ENCODE measurements around the gene TAOK3. TPM values are rescaled to one million over a fixed set of nuclear protein-coding genes. Genes with fewer than 3 reads are reported as not detected.
A peak's percentile ranks its signal among the peaks of the same experiment; 100 is the strongest.

TAOK3 gene
- total and polyA plus RNA-seq, 2 donors (not counting 1 experiment from before 2014, with no cell fraction given) = 30.0 to 80.4 TPM

DNA sequence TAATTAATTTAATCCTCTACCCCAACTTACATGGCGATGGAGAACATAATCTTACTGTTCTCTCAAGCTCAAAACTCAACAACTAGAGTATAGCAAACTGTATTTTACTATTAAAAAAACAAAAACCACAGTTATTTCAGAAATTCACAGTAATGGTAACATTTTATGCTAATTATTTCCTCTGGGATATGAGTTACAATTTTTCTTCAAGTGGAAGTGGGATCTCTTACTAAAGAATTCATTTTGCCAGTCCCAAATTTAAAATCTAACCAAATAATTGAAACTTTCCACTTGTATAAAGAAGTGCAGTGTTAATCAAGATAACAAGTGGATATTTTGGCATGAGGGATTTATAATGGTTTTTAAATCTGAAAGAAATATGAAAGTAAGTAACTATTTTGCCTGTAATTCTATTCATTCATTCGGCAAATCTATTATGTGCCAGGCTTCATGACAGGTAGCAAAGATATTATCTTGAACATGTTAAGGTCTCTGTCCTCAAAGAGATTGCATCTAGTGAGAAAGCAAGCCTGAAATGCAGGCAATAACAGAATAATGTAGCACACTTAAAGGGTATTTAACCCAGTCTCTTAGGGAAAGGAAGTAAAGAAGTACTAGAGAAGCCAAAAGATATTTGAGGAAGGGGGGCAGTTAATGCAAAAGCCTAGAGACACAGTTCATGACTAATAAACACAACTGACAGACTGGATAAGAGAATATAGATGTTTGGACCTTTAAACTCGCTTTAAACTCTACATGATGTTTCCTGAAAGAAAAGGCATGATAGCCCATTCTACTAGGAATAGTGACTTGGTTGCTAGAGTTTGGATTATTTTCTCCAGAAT is 44.0 kb downstream of the TAOK3 start:
- Mint-ChIP-seq H3K9me3 (ENCODE audit: insufficient read depth) (no peaks in the 10 kb centered on the region), H3K4me3 (peak overlapping the region; percentile 32), H3K27me3 (no peaks in the 10 kb centered on the region), H3K27ac (peak overlapping the region; percentile 55), H3K4me1 (peaks cover 58% of the 10 kb centered on the region)
- peak overlapping the region in 1 of 2 donors; percentile 58 for H3K27ac ChIP-seq (ENCODE audit: low read length in 2 of 2)
- H3K4me3 ChIP-seq (ENCODE audit: control extremely low read depth in 1 of 5, extremely low read depth in 1 of 5, insufficient read depth in 1 of 5, low read depth in 2 of 5, low read length in 4 of 5) = no peak overlapping the region
- H3K4me1 ChIP-seq (ENCODE audit: control insufficient read depth in 2 of 2, insufficient read depth in 2 of 2, low read length in 2 of 2) = peaks cover 21 to 41% of the 10 kb centered on the region in 2 donors
- ChIA-PET CTCF (interaction anchor here (0.6 to 2.4 kb wide), 2 partner anchors 47 kb away, joined by 3 to 11 read pairs; partner anchors contain the start of gene SUDS3), POLR2A (no interaction called here)
- peak overlapping the region; percentile 61 for H3K4me2 ChIP-seq (replicated peaks; ENCODE audit: low read depth, low read length, poor library complexity, severe bottlenecking)
- ATAC-seq (ENCODE audit: low read depth) (no peak), DNase-seq (no peak)
- no CpG with 5 or more reads among the region's 3 CpGs for WGBS (ENCODE audit: insufficient coverage)
- intact Hi-C loops (cut with micrococcal nuclease) = no loop called here
- H3K79me2 ChIP-seq (ENCODE audit: control insufficient read depth, insufficient read depth, low read length) = peaks cover 82% of the 10 kb centered on the region
- no peaks in the 10 kb centered on the region for H3K36me3 ChIP-seq (replicated peaks in 1 of 2; ENCODE audit: control extremely low read depth in 1 of 2, control insufficient read depth in 1 of 2, extremely low read depth in 1 of 2, insufficient read depth in 2 of 2, low read length in 1 of 2)
- H2AFZ ChIP-seq (ENCODE audit: insufficient read depth, low read depth, low read length, poor library complexity, severe bottlenecking) = no peak overlapping the region
- H4K20me1 ChIP-seq (ENCODE audit: control insufficient read depth, insufficient read depth, low read length, poor library complexity, severe bottlenecking) = peaks cover 6% of the 10 kb centered on the region
- no peaks in the 10 kb centered on the region for H3K27me3 ChIP-seq (replicated peaks in 1 of 4; ENCODE audit: control extremely low read depth in 1 of 4, control insufficient read depth in 3 of 4, insufficient read depth in 4 of 4, low read length in 3 of 4)
- TF ChIP-seq CTCF (IDR thresholded peaks at IDR 0.05) (no peak), EZH2 (IDR thresholded peaks at IDR 0.05; ENCODE audit: borderline replicate concordance, insufficient read depth, low read depth, low read length, poor library complexity, severe bottlenecking) (no peak)
- H3K9ac ChIP-seq (ENCODE audit: low read length) = no peak overlapping the region
- H3K9me3 ChIP-seq (ENCODE audit: control extremely low read depth in 1 of 3, control insufficient read depth in 2 of 3, insufficient read depth in 1 of 3, low read length in 2 of 3) = peaks cover 0 to 2% (median 0%) of the 10 kb centered on the region in 3 donors

GRCh38 chr12:118327391-118327790 is 45.3 kb downstream of the TAOK3 start:
- Mint-ChIP-seq H3K27me3 (no peaks in the 10 kb centered on the region), H3K4me1 (peaks cover 51% of the 10 kb centered on the region), H3K4me3 (no peak overlapping the region), H3K9me3 (ENCODE audit: insufficient read depth) (no peaks in the 10 kb centered on the region), H3K27ac (no peak overlapping the region)
- H3K9me3 ChIP-seq (ENCODE audit: control extremely low read depth in 1 of 3, control insufficient read depth in 2 of 3, insufficient read depth in 1 of 3, low read length in 2 of 3) = peaks cover 0 to 2% (median 0%) of the 10 kb centered on the region in 3 donors
- peak overlapping the region; percentile 29 for H3K4me2 ChIP-seq (replicated peaks; ENCODE audit: low read depth, low read length, poor library complexity, severe bottlenecking)
- POLR2A ChIA-PET = no interaction called here
- no peak overlapping the region for H3K4me3 ChIP-seq (ENCODE audit: control extremely low read depth in 1 of 5, extremely low read depth in 1 of 5, insufficient read depth in 1 of 5, low read depth in 2 of 5, low read length in 4 of 5)
- DNase-seq (no peak), ATAC-seq (ENCODE audit: low read depth) (no peak)
- CTCF ChIA-PET = interaction anchor here (1.4 kb wide), 1 partner anchor 49 kb away, joined by 4 read pairs; the partner anchor contains the start of gene SUDS3
- peaks cover 6% of the 10 kb centered on the region for H4K20me1 ChIP-seq (ENCODE audit: control insufficient read depth, insufficient read depth, low read length, poor library complexity, severe bottlenecking)
- TF ChIP-seq EZH2 (IDR thresholded peaks at IDR 0.05; ENCODE audit: borderline replicate concordance, insufficient read depth, low read depth, low read length, poor library complexity, severe bottlenecking) (no peak), CTCF (IDR thresholded peaks at IDR 0.05) (no peak)
- intact Hi-C loops (cut with micrococcal nuclease) = no loop called here
- peak overlapping the region in 1 of 2 donors; percentile 58 for H3K27ac ChIP-seq (ENCODE audit: low read length in 2 of 2)
- no peaks in the 10 kb centered on the region for H3K36me3 ChIP-seq (replicated peaks in 1 of 2; ENCODE audit: control extremely low read depth in 1 of 2, control insufficient read depth in 1 of 2, extremely low read depth in 1 of 2, insufficient read depth in 2 of 2, low read length in 1 of 2)
- H3K4me1 ChIP-seq (ENCODE audit: control insufficient read depth in 2 of 2, insufficient read depth in 2 of 2, low read length in 2 of 2) = peaks cover 21 to 41% of the 10 kb centered on the region in 2 donors
- H3K9ac ChIP-seq (ENCODE audit: low read length) = no peak overlapping the region
- H3K79me2 ChIP-seq (ENCODE audit: control insufficient read depth, insufficient read depth, low read length) = peaks cover 82% of the 10 kb centered on the region
- no peaks in the 10 kb centered on the region for H3K27me3 ChIP-seq (replicated peaks in 1 of 4; ENCODE audit: control extremely low read depth in 1 of 4, control insufficient read depth in 3 of 4, insufficient read depth in 4 of 4, low read length in 3 of 4)
- no peak overlapping the region for H2AFZ ChIP-seq (ENCODE audit: insufficient read depth, low read depth, low read length, poor library complexity, severe bottlenecking)

Data from B cell (primary cell).